GM12878 (cell line): ENCODE measurements around the gene CUL1. TPM values are rescaled to one million over a fixed set of nuclear protein-coding genes. Genes with fewer than 3 reads are reported as not detected.
"Not testable (repeated sequence)": the region's sequence is repeated elsewhere in the genome, so short reads cannot be mapped to it uniquely, and the experiment has no call there.

ENCODE experiments used
- ATAC-seq: fragments of 200-7000 bp; cut with Tn5 transposase; 3 replicates; pipeline ENCODE4 v1.9.1; 2020; ENCODE audit warnings: mild to moderate bottlenecking, moderate library complexity
- BruUV-seq: library from RNA; stranded (reverse); fragments of 400-500 nt; replicated peaks from 2 replicates; lab custom pipeline; 2021; lab: Mats Ljungman, UMichigan
- CTCF ChIA-PET: fragments of 300-600 bp; sonication (Branson Sonifier 250); formaldehyde crosslinking; extraction: SDS; loops from one replicate; lab custom pipeline; 2021; ENCODE audit warnings: inconsistent platforms; lab: Yijun Ruan, JAX
- POLR2A ChIA-PET: fragments of 350-600 bp; formaldehyde crosslinking; extraction: SDS; loops from one replicate; lab custom pipeline; 2021; ENCODE audit warnings: inconsistent platforms; lab: Charles Lee
- RAD21 ChIA-PET: fragments of 300-600 bp; sonication (Branson Sonifier 250); formaldehyde crosslinking; loops from one replicate; lab custom pipeline; 2023; ENCODE audit warnings: antibody characterized with exemption; ENCODE audit not compliant: unreplicated experiment; lab: Charles Lee
- SMC1A ChIA-PET: fragments of 300-600 bp; sonication (Branson Sonifier 250); formaldehyde crosslinking; loops from one replicate; lab custom pipeline; 2023; ENCODE audit not compliant: unreplicated experiment, uncharacterized antibody; lab: Charles Lee
- DNase-seq: peaks from one replicate; pipeline ENCODE4 v3.0.0-alpha.2; 2011; ENCODE audit warnings: low read depth, low spot score
- FAIRE-seq: peaks from 3 replicates; lab custom pipeline; 2011; peaks lifted over from hg19 to GRCh38; lab: Jason Lieb, UNC
- H2AFZ ChIP-seq: 2 replicates; pipeline ENCODE4 v1.6.0; 2011; ENCODE audit warnings: low read depth, low read length, control low read depth; ENCODE audit not compliant: control insufficient read depth
- H3K27ac ChIP-seq: 2 replicates; pipeline ENCODE4 v1.5.1; 2011; ENCODE audit warnings: control low read depth; ENCODE audit not compliant: control insufficient read depth, insufficient read depth
- H3K27me3 ChIP-seq, 2 experiments: replicated peaks in 1 of 2; 2 replicates each; pipeline versions ENCODE4 v1.6.0 to v1.6.1; 2011; ENCODE audit warnings: low read length in 1 of 2; ENCODE audit not compliant: control insufficient read depth in 2 of 2, insufficient read depth in 2 of 2
- H3K36me3 ChIP-seq, 2 experiments: 2 replicates each; pipeline ENCODE4 v1.5.1; 2011; ENCODE audit warnings: low read length in 1 of 2; ENCODE audit not compliant: control insufficient read depth in 2 of 2, insufficient read depth in 2 of 2
- H3K4me1 ChIP-seq: 2 replicates; pipeline ENCODE4 v1.6.1; 2011; ENCODE audit warnings: mild to moderate bottlenecking, low read length, moderate library complexity, mixed read lengths; ENCODE audit not compliant: control insufficient read depth, insufficient read depth
- H3K4me2 ChIP-seq: 2 replicates; pipeline ENCODE4 v1.6.0; 2011; ENCODE audit warnings: control low read depth; ENCODE audit not compliant: control insufficient read depth, insufficient read depth
- H3K4me3 ChIP-seq: fragments of 200-600 bp; sonication (generic); 2 replicates; pipeline ENCODE4 v1.5.1; 2016
- H3K79me2 ChIP-seq: 2 replicates; pipeline ENCODE4 v1.6.0; 2011; ENCODE audit warnings: low read length; ENCODE audit not compliant: control insufficient read depth, insufficient read depth
- H3K9ac ChIP-seq: 2 replicates; pipeline ENCODE4 v1.8.0; 2011; ENCODE audit warnings: low read length, control low read depth, mixed read lengths; ENCODE audit not compliant: control insufficient read depth, insufficient read depth
- H3K9me3 ChIP-seq: replicated peaks from 3 replicates; pipeline ENCODE4 v1.5.1; 2011; ENCODE audit warnings: mild to moderate bottlenecking, low read length; ENCODE audit not compliant: control insufficient read depth, insufficient read depth
- H4K20me1 ChIP-seq: 2 replicates; pipeline ENCODE4 v1.6.0; 2011; ENCODE audit not compliant: control insufficient read depth, insufficient read depth
- CUX1 ChIP-seq: IDR thresholded peaks from 2 replicates; pipeline ENCODE4 v1.6.1; 2012; ENCODE audit warnings: improper control_type of control experiment, low read depth, low read length; ENCODE audit not compliant: insufficient replicate concordance
- GATAD2B ChIP-seq: fragments of 450-650 bp; conservative IDR thresholded peaks from 2 replicates; pipeline ENCODE4 v1.6.1; 2017; ENCODE audit warnings: low read depth, mild to moderate bottlenecking, moderate library complexity
- HCFC1 ChIP-seq: fragments of 150-350 bp; IDR thresholded peaks from 2 replicates; pipeline ENCODE4 v1.6.1; 2014; ENCODE audit warnings: low read length
- MEF2A ChIP-seq: IDR thresholded peaks from 2 replicates; pipeline ENCODE4 v1.6.1; 2011; ENCODE audit warnings: low read depth, mild to moderate bottlenecking, low read length, moderate library complexity; ENCODE audit not compliant: insufficient read depth
- MYC ChIP-seq: IDR thresholded peaks from 2 replicates; pipeline ENCODE4 v1.6.1; 2011; ENCODE audit warnings: mild to moderate bottlenecking, low read length, moderate library complexity, inconsistent platforms; ENCODE audit not compliant: insufficient read depth, insufficient replicate concordance, insufficient read length, severe bottlenecking
- NR2C1 ChIP-seq: fragments of 450-650 bp; IDR thresholded peaks from 2 replicates; pipeline ENCODE4 v1.6.1; 2017; ENCODE audit warnings: antibody characterized with exemption, mild to moderate bottlenecking, moderate library complexity
- SUPT20H ChIP-seq: IDR thresholded peaks from 2 replicates; pipeline ENCODE4 v1.6.1; 2011; ENCODE audit warnings: low read depth, mild to moderate bottlenecking, low read length, moderate library complexity, borderline replicate concordance; ENCODE audit not compliant: control insufficient read depth
- WGBS: methylation state at CpG from one replicate; pipeline ENCODE4 v1.1.6; 2016; ENCODE audit warnings: low lambda C conversion rate; ENCODE audit not compliant: insufficient replicate concordance, insufficient coverage; ENCODE audit errors: missing lambda C conversion rate; 5-methylcytosine and 5-hydroxymethylcytosine counted together
- in situ Hi-C: fragments of 300-500 bp; cut with MboI; formaldehyde crosslinking; loops from 9 replicates; pipeline ENCODE4 v1.14.3; 2018; ENCODE audit warnings: mixed read lengths
- intact Hi-C: fragments of 100-400 bp; cut with micrococcal nuclease; formaldehyde crosslinking; loops from one replicate; pipeline ENCODE4 v1.14.2; 2022; ENCODE audit not compliant: unreplicated experiment
- polyA plus RNA-seq, 11 experiments: library from polyadenylated mRNA; depleted of rRNA in 4 of 11; unstranded in 6 of 11; stranded (reverse) in 5 of 11; fragments of >200 nt; fragmentation: Nextera tagmentation in 4 of 11; fragmentation: Illumina TruSeq in 1 of 11; extraction: Ambion mirVana in 4 of 11; extraction: Trizol in 1 of 11; gene quantifications; 1 replicate in 1 of 11; 2 replicates in 10 of 11; pipeline versions ENCODE4 v1.2.1 to v1.2.3, GENCODE V29; 2011 to 2016; ENCODE audit warnings: inconsistent platforms in 2 of 11, missing spikeins in 2 of 11, low read depth in 1 of 11
- total RNA-seq, 4 experiments: library from RNA; depleted of rRNA in 3 of 4; stranded (reverse); fragments of >200 nt in 3 of 4; fragmentation: Illumina TruSeq in 1 of 4; extraction: Trizol in 1 of 4; gene quantifications; 2 replicates each; pipeline versions ENCODE4 v1.2.1 to v1.2.3, GENCODE V29; 2013 to 2021

CUL1 gene
- total and polyA plus RNA-seq, 10 of the 15 experiments (the other 5 are each of a cell fraction or from before 2014, with no cell fraction given): 13.3 to 63.9 (median 45.9) TPM

DNA sequence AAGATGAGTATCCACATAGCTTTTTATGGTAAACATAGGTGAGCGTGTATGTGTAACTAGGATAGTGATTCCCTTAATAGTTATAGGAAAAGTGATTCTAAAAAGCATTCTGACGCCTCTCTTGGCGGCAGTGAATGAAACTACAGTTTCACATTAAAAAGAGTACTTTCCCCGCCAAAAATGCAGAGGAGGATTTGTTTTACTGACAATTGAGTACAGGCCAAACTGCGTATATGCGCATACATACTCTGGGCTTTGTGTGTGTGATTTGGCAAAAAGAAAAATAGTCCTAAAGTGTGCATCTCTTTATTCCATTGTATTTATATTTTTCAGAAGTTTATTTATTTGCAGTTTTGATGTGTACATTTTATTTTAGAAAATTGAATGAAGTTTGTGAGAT lies 10.3 kb downstream of the CUL1 start:
- in situ Hi-C loops (no loop called here), intact Hi-C loops (loop anchor here (10.0 kb wide), 1 partner anchor 176 kb away; the partner anchor contains the start of gene EZH2)
- no peak overlapping the region for H3K4me3 ChIP-seq
- H4K20me1 ChIP-seq: peaks cover 10% of the 10 kb centered on the region
- no peak overlapping the region for H3K27ac ChIP-seq
- ATAC-seq (no peak), DNase-seq (no peak), FAIRE-seq (no peak)
- no peak for TF ChIP-seq GATAD2B
- TF ChIP-seq NR2C1: no peak
- TF ChIP-seq MYC: no peak
- no peak for TF ChIP-seq MEF2A
- no peak for TF ChIP-seq CUX1
- no peak for TF ChIP-seq HCFC1
- TF ChIP-seq SUPT20H: no peak
- POLR2A ChIA-PET: no interaction called here
- H3K36me3 ChIP-seq: 0 out of 4 replicates have a peak, but pooled peaks cover 0 to 3% of the 10 kb centered on the region in 2 experiments
- H3K27me3 ChIP-seq: no peaks in the 10 kb centered on the region
- H2AFZ ChIP-seq: no peak overlapping the region
- H3K9ac ChIP-seq: no peak overlapping the region
- CTCF ChIA-PET: interaction anchor here (1.0 to 1.6 kb wide), 3 partner anchors 17 to 134 kb away, joined by 3 read pairs; no protein-coding TSS in a partner anchor
- SMC1A ChIA-PET: interaction anchor here (0.5 to 1.3 kb wide), 5 partner anchors 9 to 122 kb away, joined by 3 to 7 read pairs (median 3); no protein-coding TSS in a partner anchor
- H3K79me2 ChIP-seq: peaks cover 86% of the 10 kb centered on the region
- H3K9me3 ChIP-seq: no peaks in the 10 kb centered on the region
- 97% methylated on average over 6 of the region's 6 CpGs for WGBS
- RAD21 ChIA-PET: interaction anchor here (1.1 kb wide), 1 partner anchor 10 kb away, joined by 4 read pairs; the partner anchor contains the start of gene CUL1
- no TSS peak for BruUV-seq
- peaks cover 26% of the 10 kb centered on the region for H3K4me1 ChIP-seq
- no peak overlapping the region for H3K4me2 ChIP-seq

DNA sequence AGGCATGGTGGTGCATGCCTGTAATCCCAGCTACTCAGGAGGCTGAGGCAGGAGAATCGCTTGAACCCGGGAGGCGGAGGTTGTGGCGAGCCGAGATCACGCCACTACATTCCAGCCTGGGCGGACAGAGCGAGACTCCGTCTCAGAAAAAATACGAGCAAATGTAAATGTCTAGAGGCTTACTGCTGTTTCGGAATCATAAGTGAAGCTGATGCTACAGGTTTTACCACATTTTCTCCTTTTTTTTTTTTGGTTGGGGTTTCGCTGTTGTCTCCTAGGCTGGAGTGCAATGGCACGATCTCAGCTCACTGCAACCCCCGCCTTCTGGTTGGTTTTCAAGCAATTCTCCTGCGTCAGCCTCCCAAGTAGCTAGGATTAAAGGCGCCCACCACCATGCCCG lies 11.7 kb downstream of the CUL1 start:
- ATAC-seq, intact Hi-C loops, H3K27me3 ChIP-seq, in situ Hi-C loops, H3K9me3 ChIP-seq, H3K27ac ChIP-seq, BruUV-seq, H3K9ac ChIP-seq, H3K4me3 ChIP-seq, H3K4me2 ChIP-seq, RAD21 ChIA-PET, FAIRE-seq, H2AFZ ChIP-seq, DNase-seq: not testable (repeated sequence)
- ChIA-PET SMC1A (interaction anchor here (0.6 to 2.9 kb wide), 5 partner anchors 10 to 209 kb away, joined by 3 to 19 read pairs (median 6); partner anchors contain the start of gene CUL1), CTCF (interaction anchor here (0.6 to 2.7 kb wide), 4 partner anchors 7 to 253 kb away, joined by 3 to 11 read pairs (median 4); no protein-coding TSS in a partner anchor), POLR2A (interaction anchor here (3.2 kb wide), 1 partner anchor 12 kb away, joined by 14 read pairs; the partner anchor contains the start of gene CUL1)
- Histone ChIP-seq H3K4me1 (peaks cover 26% of the 10 kb centered on the region), H3K79me2 (peaks cover 86% of the 10 kb centered on the region), H3K36me3 (peaks cover 0 to 11% of the 10 kb centered on the region in 2 experiments; a peak in 1 of 4 replicates), H4K20me1 (peaks cover 10% of the 10 kb centered on the region)
- 89% methylated on average over 17 of the region's 17 CpGs for WGBS
